ENCODE results near the gene FGF14. TPM values are rescaled to one million over a fixed set of nuclear protein-coding genes. Genes with fewer than 3 reads are reported as not detected.

The FGF14 gene
- total RNA-seq, 3 donors from 2014 or later = under 0.01 to 0.29 (median under 0.01) TPM

- Histone ChIP-seq H3K9me3 (no peaks in the 10 kb centered on the region), H3K27ac (no peak overlapping the region)
- intact Hi-C loops (cut with DNase I; ENCODE audit: low total_unique reads) = loop anchor here (5.0 kb wide), 1 partner anchor 99 kb away; no protein-coding TSS in a partner anchor
These were observed 273.5 kb downstream of the FGF14 start for GRCh38 chr13:102128216-102128810.

DNA sequence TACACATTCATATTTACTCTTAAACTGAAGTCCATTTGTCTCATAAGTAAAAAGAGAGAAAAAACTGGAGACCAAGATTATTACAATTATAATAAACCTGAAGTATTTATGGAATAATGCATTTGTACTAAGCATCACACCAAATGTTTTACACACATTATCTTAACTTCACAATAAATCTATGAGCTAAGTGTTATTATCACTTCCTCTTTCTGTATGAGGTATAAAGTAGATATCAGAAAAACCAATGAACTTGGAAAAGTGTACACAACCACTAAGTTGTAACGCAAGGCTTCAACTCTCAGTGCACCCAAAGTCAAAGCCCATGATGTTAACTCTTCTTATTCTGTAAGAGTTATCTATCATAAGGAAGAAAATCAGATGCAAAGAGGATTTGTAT lies 274.7 kb downstream of the FGF14 start:
- Histone ChIP-seq H3K4me1 (no peaks in the 10 kb centered on the region), H3K4me3 (no peak overlapping the region), H3K9me3 (no peaks in the 10 kb centered on the region), H3K27me3 (no peaks in the 10 kb centered on the region), H3K27ac (no peak overlapping the region), H3K36me3 (no peaks in the 10 kb centered on the region)
- no peak for DNase-seq (ENCODE audit: low spot score in 2 of 2)
- TF ChIP-seq, protein P1, sequence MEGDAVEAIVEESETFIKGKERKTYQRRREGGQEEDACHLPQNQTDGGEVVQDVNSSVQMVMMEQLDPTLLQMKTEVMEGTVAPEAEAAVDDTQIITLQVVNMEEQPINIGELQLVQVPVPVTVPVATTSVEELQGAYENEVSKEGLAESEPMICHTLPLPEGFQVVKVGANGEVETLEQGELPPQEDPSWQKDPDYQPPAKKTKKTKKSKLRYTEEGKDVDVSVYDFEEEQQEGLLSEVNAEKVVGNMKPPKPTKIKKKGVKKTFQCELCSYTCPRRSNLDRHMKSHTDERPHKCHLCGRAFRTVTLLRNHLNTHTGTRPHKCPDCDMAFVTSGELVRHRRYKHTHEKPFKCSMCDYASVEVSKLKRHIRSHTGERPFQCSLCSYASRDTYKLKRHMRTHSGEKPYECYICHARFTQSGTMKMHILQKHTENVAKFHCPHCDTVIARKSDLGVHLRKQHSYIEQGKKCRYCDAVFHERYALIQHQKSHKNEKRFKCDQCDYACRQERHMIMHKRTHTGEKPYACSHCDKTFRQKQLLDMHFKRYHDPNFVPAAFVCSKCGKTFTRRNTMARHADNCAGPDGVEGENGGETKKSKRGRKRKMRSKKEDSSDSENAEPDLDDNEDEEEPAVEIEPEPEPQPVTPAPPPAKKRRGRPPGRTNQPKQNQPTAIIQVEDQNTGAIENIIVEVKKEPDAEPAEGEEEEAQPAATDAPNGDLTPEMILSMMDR (IDR thresholded peaks at IDR 0.05) = no peak
- TF ChIP-seq POLR2A (IDR thresholded peaks at IDR 0.05) = no peak
- TF ChIP-seq POLR2AphosphoS5 (IDR thresholded peaks at IDR 0.05) = no peak
- intact Hi-C loops (cut with DNase I; ENCODE audit: low total_unique reads) = loop anchor here (5.0 kb wide), 1 partner anchor 100 kb away; no protein-coding TSS in a partner anchor

More at GRCh38 chr13:102128216-102128810, 273.5 kb downstream of the FGF14 start:
- no peaks in the 10 kb centered on the region for H3K36me3 ChIP-seq
- TF ChIP-seq, protein P1 (IDR thresholded peaks at IDR 0.05) = no peak
- TF ChIP-seq POLR2AphosphoS5 (IDR thresholded peaks at IDR 0.05) = no peak
- TF ChIP-seq POLR2A (IDR thresholded peaks at IDR 0.05) = no peak
- no peaks in the 10 kb centered on the region for H3K4me1 ChIP-seq
- no peaks in the 10 kb centered on the region for H3K27me3 ChIP-seq
- no peak for DNase-seq (ENCODE audit: low spot score in 2 of 2)
- H3K4me3 ChIP-seq = no peak overlapping the region

GRCh38 chr13:102122147-102122546 lies 279.7 kb downstream of the FGF14 start:
- Histone ChIP-seq H3K27ac (no peak overlapping the region), H3K4me3 (no peak overlapping the region), H3K36me3 (no peaks in the 10 kb centered on the region), H3K4me1 (no peaks in the 10 kb centered on the region), H3K9me3 (no peaks in the 10 kb centered on the region), H3K27me3 (no peaks in the 10 kb centered on the region)
- no peak for DNase-seq (ENCODE audit: low spot score in 2 of 2)
- intact Hi-C loops (cut with DNase I; ENCODE audit: low total_unique reads) = no loop called here
- TF ChIP-seq POLR2A (IDR thresholded peaks at IDR 0.05) (no peak), POLR2AphosphoS5 (IDR thresholded peaks at IDR 0.05) (no peak)
- TF ChIP-seq, protein P1 (IDR thresholded peaks at IDR 0.05) = no peak

DNA sequence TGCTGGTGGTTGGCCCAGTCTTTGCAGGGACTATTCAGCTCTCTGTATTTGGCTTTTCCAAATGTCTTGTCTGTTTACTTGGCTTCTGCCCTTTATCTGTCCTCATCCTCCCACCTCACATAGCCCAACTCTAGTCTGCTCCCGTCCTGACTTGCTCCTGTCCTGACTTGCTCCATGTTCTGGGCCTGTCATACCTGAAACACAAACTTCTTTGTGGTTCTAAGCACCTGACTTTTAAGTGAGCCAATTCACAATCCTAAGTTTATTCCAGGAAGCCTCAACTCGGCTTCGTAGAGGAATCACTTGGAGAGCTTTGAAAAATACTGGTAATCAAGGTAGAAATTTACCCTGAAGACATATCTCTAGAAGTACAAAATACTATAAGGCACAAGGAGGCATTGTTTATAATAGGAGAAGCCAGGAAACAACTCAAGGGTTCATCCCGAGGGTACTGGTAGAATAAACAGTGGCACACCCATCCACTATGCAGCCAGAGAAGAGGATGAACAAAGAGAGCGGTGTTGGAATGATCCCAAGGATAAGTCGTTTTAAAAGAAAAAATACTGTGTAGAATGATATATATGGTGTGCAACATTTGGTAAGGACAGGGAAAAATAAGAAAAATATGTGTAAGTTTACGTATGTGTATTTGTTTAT lies 284.5 kb downstream of the FGF14 start:
- H3K9me3 ChIP-seq = no peaks in the 10 kb centered on the region
- H3K27ac ChIP-seq = peak overlapping the region; percentile 77 to 79
- TF ChIP-seq, protein P1 (IDR thresholded peaks at IDR 0.05) = no peak
- TF ChIP-seq POLR2AphosphoS5 (IDR thresholded peaks at IDR 0.05) (no peak), POLR2A (IDR thresholded peaks at IDR 0.05) (no peak)
- H3K4me3 ChIP-seq = no peak overlapping the region
- no peaks in the 10 kb centered on the region for H3K27me3 ChIP-seq
- H3K36me3 ChIP-seq = no peaks in the 10 kb centered on the region
- H3K4me1 ChIP-seq = no peaks in the 10 kb centered on the region
- intact Hi-C loops (cut with DNase I; ENCODE audit: low total_unique reads) = no loop called here
- peak in 1 of 2 donors; percentile 72 for DNase-seq (ENCODE audit: low spot score in 2 of 2)

DNA sequence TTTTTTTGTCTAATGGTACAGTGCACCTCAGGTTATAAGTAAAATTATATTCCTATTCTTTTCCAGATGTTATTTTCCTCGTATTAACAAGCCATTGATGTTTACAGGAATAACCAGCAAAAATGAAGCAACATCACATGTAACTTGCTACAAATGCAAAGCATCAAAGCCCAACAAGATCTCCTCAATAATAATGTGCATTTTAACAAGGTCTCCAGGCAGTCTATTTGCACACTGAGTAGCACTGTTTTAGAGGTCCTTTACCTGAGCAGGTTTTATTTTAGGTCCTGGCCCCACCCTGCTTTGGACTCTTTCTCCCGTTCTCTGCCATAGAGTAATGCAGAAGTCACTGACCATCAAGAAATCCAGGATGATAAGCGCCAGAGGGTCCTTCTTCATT lies 298.4 kb downstream of the FGF14 start:
- intact Hi-C loops (cut with DNase I; ENCODE audit: low total_unique reads) = no loop called here
- Histone ChIP-seq H3K27me3 (no peaks in the 10 kb centered on the region), H3K4me1 (no peaks in the 10 kb centered on the region), H3K9me3 (no peaks in the 10 kb centered on the region), H3K4me3 (no peak overlapping the region), H3K27ac (no peak overlapping the region), H3K36me3 (no peaks in the 10 kb centered on the region)
- no peak for TF ChIP-seq POLR2A (IDR thresholded peaks at IDR 0.05)
- no peak for TF ChIP-seq POLR2AphosphoS5 (IDR thresholded peaks at IDR 0.05)
- TF ChIP-seq, protein P1 (IDR thresholded peaks at IDR 0.05) = no peak
- no peak for DNase-seq (ENCODE audit: low spot score in 2 of 2)
